Astrocyte (in vitro differentiated cells and primary cell): ENCODE measurements around the gene PIK3C3.

Experiments
- EZH2 ChIP-seq: IDR thresholded peaks from 2 replicates; pipeline ENCODE4 v1.6.1; 2012; ENCODE audit warnings: mild to moderate bottlenecking, low read length, inconsistent platforms; ENCODE audit not compliant: insufficient read depth
- TF ChIP-seq, protein P1 (sequence below): IDR thresholded peaks from 2 replicates; pipeline ENCODE4 v1.5.1; 2011; ENCODE audit warnings: low read depth, mild to moderate bottlenecking, inconsistent platforms, low read length, moderate library complexity; ENCODE audit not compliant: insufficient read depth

DNA sequence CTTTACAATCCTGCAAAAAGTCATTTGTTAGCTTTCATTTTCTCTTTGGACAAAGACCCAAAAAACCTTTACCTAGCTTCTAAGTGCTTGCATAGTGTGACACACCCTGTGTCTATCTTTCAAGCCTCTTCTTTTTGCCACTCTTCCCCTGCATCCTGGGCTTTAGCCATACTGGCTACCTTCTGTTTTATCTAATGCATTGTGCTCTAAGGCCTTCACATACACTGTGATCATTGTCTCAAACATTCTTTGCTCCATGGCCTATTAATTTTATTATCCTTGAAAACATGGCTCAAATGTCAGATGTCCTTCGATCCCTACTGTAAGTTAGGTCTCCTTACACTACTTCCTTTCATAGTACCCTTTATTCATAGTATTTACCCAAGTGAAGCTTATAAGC, 84.4 kb downstream of the PIK3C3 start:
- TF ChIP-seq, protein P1, sequence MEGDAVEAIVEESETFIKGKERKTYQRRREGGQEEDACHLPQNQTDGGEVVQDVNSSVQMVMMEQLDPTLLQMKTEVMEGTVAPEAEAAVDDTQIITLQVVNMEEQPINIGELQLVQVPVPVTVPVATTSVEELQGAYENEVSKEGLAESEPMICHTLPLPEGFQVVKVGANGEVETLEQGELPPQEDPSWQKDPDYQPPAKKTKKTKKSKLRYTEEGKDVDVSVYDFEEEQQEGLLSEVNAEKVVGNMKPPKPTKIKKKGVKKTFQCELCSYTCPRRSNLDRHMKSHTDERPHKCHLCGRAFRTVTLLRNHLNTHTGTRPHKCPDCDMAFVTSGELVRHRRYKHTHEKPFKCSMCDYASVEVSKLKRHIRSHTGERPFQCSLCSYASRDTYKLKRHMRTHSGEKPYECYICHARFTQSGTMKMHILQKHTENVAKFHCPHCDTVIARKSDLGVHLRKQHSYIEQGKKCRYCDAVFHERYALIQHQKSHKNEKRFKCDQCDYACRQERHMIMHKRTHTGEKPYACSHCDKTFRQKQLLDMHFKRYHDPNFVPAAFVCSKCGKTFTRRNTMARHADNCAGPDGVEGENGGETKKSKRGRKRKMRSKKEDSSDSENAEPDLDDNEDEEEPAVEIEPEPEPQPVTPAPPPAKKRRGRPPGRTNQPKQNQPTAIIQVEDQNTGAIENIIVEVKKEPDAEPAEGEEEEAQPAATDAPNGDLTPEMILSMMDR: no peak
- TF ChIP-seq EZH2: no peak
